Midbrain (tissue), 1 donor: ENCODE results near the gene NEU1.
"Not testable (repeated sequence)": the region's sequence is repeated elsewhere in the genome, so short reads cannot be mapped to it uniquely, and the experiment has no call there.

ENCODE experiments used
- DNase-seq: peaks from one replicate; lab custom pipeline; 2025; lab: John Stamatoyannopoulos, UW

Gene NEU1

DNA sequence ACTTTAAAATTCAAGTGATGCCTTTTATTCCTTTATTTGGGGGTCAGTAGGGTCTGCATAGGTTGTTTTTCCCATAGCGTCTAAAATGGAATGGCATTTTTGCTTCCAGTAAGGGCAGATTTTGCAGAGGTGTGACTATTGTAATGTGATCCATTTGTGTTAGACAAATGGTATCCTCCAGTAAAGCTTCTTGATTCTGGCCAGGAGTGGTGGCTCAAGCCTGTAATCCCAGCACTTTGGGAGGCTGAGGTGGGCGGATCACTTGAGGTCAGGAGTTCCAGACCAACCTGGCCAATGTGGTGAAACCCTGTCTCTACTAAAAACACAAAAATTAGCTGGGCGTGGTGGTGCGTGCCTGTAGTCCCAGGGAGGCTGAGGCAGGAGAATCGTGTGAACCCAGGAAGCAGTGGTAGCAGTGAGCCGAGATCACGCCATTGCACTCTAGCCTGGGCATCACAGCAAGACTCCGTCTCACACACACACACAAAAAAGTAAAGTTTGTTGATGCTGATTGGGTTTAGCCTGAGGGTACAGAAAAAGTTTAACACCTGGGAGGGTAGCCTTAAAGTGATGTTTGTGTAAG lies 44.6 kb downstream of the NEU1 start:
- peak; percentile 83 for DNase-seq

DNA sequence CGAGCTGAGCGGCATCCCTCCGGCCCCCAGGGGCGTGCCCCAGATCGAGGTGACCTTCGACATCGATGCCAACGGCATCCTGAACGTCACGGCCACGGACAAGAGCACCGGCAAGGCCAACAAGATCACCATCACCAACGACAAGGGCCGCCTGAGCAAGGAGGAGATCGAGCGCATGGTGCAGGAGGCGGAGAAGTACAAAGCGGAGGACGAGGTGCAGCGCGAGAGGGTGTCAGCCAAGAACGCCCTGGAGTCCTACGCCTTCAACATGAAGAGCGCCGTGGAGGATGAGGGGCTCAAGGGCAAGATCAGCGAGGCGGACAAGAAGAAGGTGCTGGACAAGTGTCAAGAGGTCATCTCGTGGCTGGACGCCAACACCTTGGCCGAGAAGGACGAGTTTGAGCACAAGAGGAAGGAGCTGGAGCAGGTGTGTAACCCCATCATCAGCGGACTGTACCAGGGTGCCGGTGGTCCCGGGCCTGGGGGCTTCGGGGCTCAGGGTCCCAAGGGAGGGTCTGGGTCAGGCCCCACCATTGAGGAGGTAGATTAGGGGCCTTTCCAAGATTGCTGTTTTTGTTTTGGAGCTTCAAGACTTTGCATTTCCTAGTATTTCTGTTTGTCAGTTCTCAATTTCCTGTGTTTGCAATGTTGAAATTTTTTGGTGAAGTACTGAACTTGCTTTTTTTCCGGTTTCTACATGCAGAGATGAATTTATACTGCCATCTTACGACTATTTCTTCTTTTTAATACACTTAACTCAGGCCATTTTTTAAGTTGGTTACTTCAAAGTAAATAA lies 45.3 kb downstream of the NEU1 start:
- peak; percentile 83 for DNase-seq

DNA sequence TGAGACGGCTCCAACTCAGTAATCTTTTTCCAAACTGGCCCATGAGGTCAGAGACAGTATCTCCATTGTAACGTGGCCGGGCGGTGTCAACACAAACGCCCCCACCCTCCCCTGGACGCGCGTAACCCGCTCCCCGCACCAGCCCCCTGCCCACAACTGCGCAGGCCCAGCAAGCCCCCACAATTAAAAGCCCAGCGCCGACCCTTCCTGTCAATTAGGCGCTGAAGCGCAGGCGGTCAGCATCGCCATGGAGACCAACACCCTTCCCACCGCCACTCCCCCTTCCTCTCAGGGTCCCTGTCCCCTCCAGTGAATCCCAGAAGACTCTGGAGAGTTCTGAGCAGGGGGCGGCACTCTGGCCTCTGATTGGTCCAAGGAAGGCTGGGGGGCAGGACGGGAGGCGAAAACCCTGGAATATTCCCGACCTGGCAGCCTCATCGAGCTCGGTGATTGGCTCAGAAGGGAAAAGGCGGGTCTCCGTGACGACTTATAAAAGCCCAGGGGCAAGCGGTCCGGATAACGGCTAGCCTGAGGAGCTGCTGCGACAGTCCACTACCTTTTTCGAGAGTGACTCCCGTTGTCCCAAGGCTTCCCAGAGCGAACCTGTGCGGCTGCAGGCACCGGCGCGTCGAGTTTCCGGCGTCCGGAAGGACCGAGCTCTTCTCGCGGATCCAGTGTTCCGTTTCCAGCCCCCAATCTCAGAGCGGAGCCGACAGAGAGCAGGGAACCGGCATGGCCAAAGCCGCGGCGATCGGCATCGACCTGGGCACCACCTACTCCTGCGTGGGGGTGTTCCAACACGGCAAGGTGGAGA lies 47.4 kb downstream of the NEU1 start, which contains the start of the genes HSPA1A and HSPA1L:
TSS of gene HSPA1A (plus strand) at position 519 of the 814 bp plus-strand sequence. CDS start at position 733, 214 bp downstream.
TSS of gene HSPA1L (minus strand) at position 259 of the 814 bp plus-strand sequence. CDS start 3,311 bp downstream, outside the sequence.
- DNase-seq, result peak; percentile 99

- DNase-seq, result peak; percentile 96
Observed at GRCh38 chr6:31814677-31815024, 48.0 kb downstream of the NEU1 start.

- DNase-seq, result no peak
Observed at GRCh38 chr6:31813465-31813849, 49.2 kb downstream of the NEU1 start.

DNA sequence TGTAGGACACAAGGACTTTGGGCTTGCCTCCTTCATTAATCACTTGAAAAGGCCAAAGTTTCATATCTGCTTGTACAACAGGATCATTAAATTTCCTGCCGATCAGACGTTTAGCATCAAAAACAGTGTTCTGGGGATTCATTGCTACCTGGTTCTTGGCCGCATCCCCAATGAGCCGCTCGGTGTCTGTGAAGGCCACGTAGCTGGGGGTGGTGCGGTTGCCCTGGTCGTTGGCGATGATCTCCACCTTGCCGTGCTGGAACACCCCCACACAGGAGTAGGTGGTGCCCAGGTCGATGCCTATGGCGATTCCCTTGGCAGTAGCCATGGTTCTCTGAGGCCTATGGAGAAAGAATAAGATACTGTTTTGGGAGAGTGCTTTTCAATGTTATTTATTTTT lies 51.0 kb downstream of the NEU1 start:
- no peak for DNase-seq

GRCh38 chr6:31808599-31808998 lies 54.0 kb downstream of the NEU1 start:
- DNase-seq, result not testable (repeated sequence)
